Measurements from ENCODE around the gene RYR3.

DNA sequence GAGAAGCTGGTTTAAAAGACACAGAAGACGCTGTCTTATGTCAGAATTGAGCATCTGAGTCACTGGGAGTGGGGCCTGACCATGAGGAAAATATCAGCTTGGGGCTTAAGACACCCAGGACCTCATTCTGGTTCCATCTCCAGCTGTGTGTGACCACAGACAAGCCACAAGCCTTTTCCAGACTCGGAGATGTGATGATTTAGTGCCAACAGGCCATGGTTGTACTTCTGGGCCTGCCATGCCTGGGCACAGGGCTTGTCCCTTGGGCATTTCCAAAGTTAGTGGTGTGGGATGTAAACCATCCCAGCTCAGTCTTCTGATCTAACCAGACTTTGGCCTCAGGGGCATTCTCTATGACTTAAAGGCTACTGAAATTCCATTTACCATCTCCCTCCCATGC lies 269.8 kb downstream of the RYR3 start:
- TF ChIP-seq, protein P1, sequence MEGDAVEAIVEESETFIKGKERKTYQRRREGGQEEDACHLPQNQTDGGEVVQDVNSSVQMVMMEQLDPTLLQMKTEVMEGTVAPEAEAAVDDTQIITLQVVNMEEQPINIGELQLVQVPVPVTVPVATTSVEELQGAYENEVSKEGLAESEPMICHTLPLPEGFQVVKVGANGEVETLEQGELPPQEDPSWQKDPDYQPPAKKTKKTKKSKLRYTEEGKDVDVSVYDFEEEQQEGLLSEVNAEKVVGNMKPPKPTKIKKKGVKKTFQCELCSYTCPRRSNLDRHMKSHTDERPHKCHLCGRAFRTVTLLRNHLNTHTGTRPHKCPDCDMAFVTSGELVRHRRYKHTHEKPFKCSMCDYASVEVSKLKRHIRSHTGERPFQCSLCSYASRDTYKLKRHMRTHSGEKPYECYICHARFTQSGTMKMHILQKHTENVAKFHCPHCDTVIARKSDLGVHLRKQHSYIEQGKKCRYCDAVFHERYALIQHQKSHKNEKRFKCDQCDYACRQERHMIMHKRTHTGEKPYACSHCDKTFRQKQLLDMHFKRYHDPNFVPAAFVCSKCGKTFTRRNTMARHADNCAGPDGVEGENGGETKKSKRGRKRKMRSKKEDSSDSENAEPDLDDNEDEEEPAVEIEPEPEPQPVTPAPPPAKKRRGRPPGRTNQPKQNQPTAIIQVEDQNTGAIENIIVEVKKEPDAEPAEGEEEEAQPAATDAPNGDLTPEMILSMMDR (IDR thresholded peaks at IDR 0.05) = no peak
- TF ChIP-seq POLR2A (IDR thresholded peaks at IDR 0.05) = no peak

All from lower leg skin (tissue), 3 donors.